Astrocyte (in vitro differentiated cells and primary cell): ENCODE measurements around the gene ATG7. TPM values are rescaled to one million over a fixed set of nuclear protein-coding genes. Genes with fewer than 3 reads are reported as not detected.

ENCODE experiments used
- DNase-seq: peaks from one replicate; pipeline ENCODE4 v3.0.0-alpha.2; 2010; ENCODE audit warnings: low read depth
- FAIRE-seq: peaks from 2 replicates; lab custom pipeline; 2011; peaks lifted over from hg19 to GRCh38; lab: Jason Lieb, UNC
- H2AFZ ChIP-seq: 2 replicates; pipeline ENCODE4 v1.6.0; 2012; ENCODE audit warnings: low read depth, low read length, inconsistent platforms
- H3K27ac ChIP-seq: 2 replicates; pipeline ENCODE4 v1.5.1; 2011; ENCODE audit warnings: low read depth, low read length, inconsistent platforms
- H3K27me3 ChIP-seq: 2 replicates; pipeline ENCODE4 v1.6.0; 2011; ENCODE audit warnings: low read length, inconsistent platforms; ENCODE audit not compliant: insufficient read depth
- H3K36me3 ChIP-seq: 2 replicates; pipeline ENCODE4 v1.5.1; 2011; ENCODE audit warnings: low read length, inconsistent platforms; ENCODE audit not compliant: insufficient read depth
- H3K4me1 ChIP-seq: 2 replicates; pipeline ENCODE4 v1.5.1; 2011; ENCODE audit warnings: low read length, inconsistent platforms; ENCODE audit not compliant: insufficient read depth
- H3K4me2 ChIP-seq: 2 replicates; pipeline ENCODE4 v1.6.0; 2012; ENCODE audit warnings: low read length, inconsistent platforms
- H3K4me3 ChIP-seq: 2 replicates; pipeline ENCODE4 v1.5.1; 2011; ENCODE audit warnings: low read depth, mild to moderate bottlenecking, low read length, inconsistent platforms; ENCODE audit not compliant: insufficient read depth
- H3K79me2 ChIP-seq: 2 replicates; pipeline ENCODE4 v1.6.0; 2012; ENCODE audit warnings: mild to moderate bottlenecking, low read length, inconsistent platforms; ENCODE audit not compliant: insufficient read depth
- H3K9ac ChIP-seq: 2 replicates; pipeline ENCODE4 v1.6.0; 2012; ENCODE audit warnings: mild to moderate bottlenecking, low read length, inconsistent platforms
- H3K9me3 ChIP-seq: 2 replicates; pipeline ENCODE4 v1.5.1; 2012; ENCODE audit warnings: low read depth, mild to moderate bottlenecking, low read length, inconsistent platforms; ENCODE audit not compliant: insufficient read depth
- H4K20me1 ChIP-seq: 2 replicates; pipeline ENCODE4 v1.6.0; 2012; ENCODE audit warnings: low read length, inconsistent platforms; ENCODE audit not compliant: insufficient read depth
- H3K27ac Mint-ChIP-seq: one replicate; pipeline ENCODE4 v1.8.0; 2021; ENCODE audit warnings: mild to moderate bottlenecking, mixed read lengths; ENCODE audit not compliant: unreplicated experiment
- H3K27me3 Mint-ChIP-seq: one replicate; pipeline ENCODE4 v1.8.0; 2021; ENCODE audit warnings: low read depth, mixed read lengths; ENCODE audit not compliant: unreplicated experiment
- H3K36me3 Mint-ChIP-seq: one replicate; pipeline ENCODE4 v1.8.0; 2021; ENCODE audit warnings: low read depth, mixed read lengths; ENCODE audit not compliant: unreplicated experiment
- H3K4me1 Mint-ChIP-seq: one replicate; pipeline ENCODE4 v1.8.0; 2021; ENCODE audit warnings: low read depth, mixed read lengths; ENCODE audit not compliant: unreplicated experiment
- H3K4me3 Mint-ChIP-seq: one replicate; pipeline ENCODE4 v1.8.0; 2021; ENCODE audit warnings: mild to moderate bottlenecking, moderate library complexity, mixed read lengths; ENCODE audit not compliant: unreplicated experiment
- H3K9me3 Mint-ChIP-seq: one replicate; pipeline ENCODE4 v1.8.0; 2021; ENCODE audit warnings: mild to moderate bottlenecking, mixed read lengths; ENCODE audit not compliant: unreplicated experiment
- CTCF ChIP-seq: IDR thresholded peaks from 2 replicates; pipeline ENCODE4 v1.5.1; 2011; ENCODE audit warnings: low read depth, mild to moderate bottlenecking, inconsistent platforms, low read length, moderate library complexity; ENCODE audit not compliant: insufficient read depth
- EZH2 ChIP-seq: IDR thresholded peaks from 2 replicates; pipeline ENCODE4 v1.6.1; 2012; ENCODE audit warnings: mild to moderate bottlenecking, low read length, inconsistent platforms; ENCODE audit not compliant: insufficient read depth
- total RNA-seq: library from RNA; stranded (reverse); gene quantifications from 2 replicates; pipeline ENCODE4 v1.2.1, GENCODE V29; 2021

ATG7 gene
- total RNA-seq, 1 donor from 2014 or later: 29.5 TPM

GRCh38 chr3:11245276-11245675 lies 26.9 kb upstream of the ATG7 start:
- no peak overlapping the region for H3K27ac Mint-ChIP-seq
- no peak for TF ChIP-seq CTCF
- no peak for TF ChIP-seq EZH2
- H3K27me3 Mint-ChIP-seq: no peaks in the 10 kb centered on the region
- Histone ChIP-seq H3K4me1 (peaks cover 15% of the 10 kb centered on the region), H3K36me3 (no peaks in the 10 kb centered on the region), H4K20me1 (peaks cover 23% of the 10 kb centered on the region), H3K4me2 (no peak overlapping the region), H3K27ac (no peak overlapping the region), H3K9me3 (no peaks in the 10 kb centered on the region), H2AFZ (no peak overlapping the region), H3K27me3 (no peaks in the 10 kb centered on the region), H3K79me2 (peaks cover 25% of the 10 kb centered on the region), H3K4me3 (no peak overlapping the region), H3K9ac (no peak overlapping the region)
- H3K4me1 Mint-ChIP-seq: peaks cover 5% of the 10 kb centered on the region
- H3K9me3 Mint-ChIP-seq: peaks cover 2% of the 10 kb centered on the region
- no peak for DNase-seq
- FAIRE-seq: no peak
- no peak overlapping the region for H3K4me3 Mint-ChIP-seq
- H3K36me3 Mint-ChIP-seq: no peaks in the 10 kb centered on the region

- H3K9ac ChIP-seq: peak overlapping the region; percentile 44
- Mint-ChIP-seq H3K27me3 (no peaks in the 10 kb centered on the region), H3K27ac (no peak overlapping the region), H3K9me3 (peaks cover 2% of the 10 kb centered on the region), H3K36me3 (no peaks in the 10 kb centered on the region), H3K4me3 (no peak overlapping the region), H3K4me1 (peaks cover 5% of the 10 kb centered on the region)
- TF ChIP-seq CTCF (no peak), EZH2 (no peak)
- H3K36me3 ChIP-seq: no peaks in the 10 kb centered on the region
- H3K79me2 ChIP-seq: peaks cover 24% of the 10 kb centered on the region
- FAIRE-seq (peak; percentile 29), DNase-seq (no peak)
- H3K27ac ChIP-seq: peak overlapping the region; percentile 23
- peaks cover 15% of the 10 kb centered on the region for H3K4me1 ChIP-seq
- H2AFZ ChIP-seq: no peak overlapping the region
- peaks cover 23% of the 10 kb centered on the region for H4K20me1 ChIP-seq
- H3K27me3 ChIP-seq: no peaks in the 10 kb centered on the region
- no peaks in the 10 kb centered on the region for H3K9me3 ChIP-seq
- H3K4me2 ChIP-seq: peak overlapping the region; percentile 21
- H3K4me3 ChIP-seq: no peak overlapping the region
Observed at GRCh38 chr3:11245827-11246662, 26.2 kb upstream of the ATG7 start.

- H4K20me1 ChIP-seq: peaks cover 23% of the 10 kb centered on the region
- H3K27me3 Mint-ChIP-seq: no peaks in the 10 kb centered on the region
- H3K9me3 Mint-ChIP-seq: peaks cover 2% of the 10 kb centered on the region
- H3K79me2 ChIP-seq: peaks cover 24% of the 10 kb centered on the region
- no peaks in the 10 kb centered on the region for H3K27me3 ChIP-seq
- H3K4me1 Mint-ChIP-seq: peaks cover 5% of the 10 kb centered on the region
- no peak overlapping the region for H3K27ac Mint-ChIP-seq
- H3K4me1 ChIP-seq: peaks cover 15% of the 10 kb centered on the region
- H3K4me3 ChIP-seq: no peak overlapping the region
- H3K27ac ChIP-seq: peak overlapping the region; percentile 23
- peak overlapping the region; percentile 21 for H3K4me2 ChIP-seq
- no peak overlapping the region for H3K9ac ChIP-seq
- DNase-seq: no peak
- no peaks in the 10 kb centered on the region for H3K36me3 Mint-ChIP-seq
- no peaks in the 10 kb centered on the region for H3K36me3 ChIP-seq
- FAIRE-seq: no peak
- TF ChIP-seq EZH2 (no peak), CTCF (no peak)
- no peaks in the 10 kb centered on the region for H3K9me3 ChIP-seq
- no peak overlapping the region for H3K4me3 Mint-ChIP-seq
- no peak overlapping the region for H2AFZ ChIP-seq
Observed at GRCh38 chr3:11246663-11246970, 25.6 kb upstream of the ATG7 start.
